GM12878 (cell line): ENCODE results near the gene NTMT2. TPM values are rescaled to one million over a fixed set of nuclear protein-coding genes. Genes with fewer than 3 reads are reported as not detected.
"Not testable (repeated sequence)": the region's sequence is repeated elsewhere in the genome, so short reads cannot be mapped to it uniquely, and the experiment has no call there.

Source experiments
- ATAC-seq: fragments of 200-7000 bp; cut with Tn5 transposase; 3 replicates; pipeline ENCODE4 v1.9.1; 2020; ENCODE audit warnings: mild to moderate bottlenecking, moderate library complexity
- BruUV-seq: library from RNA; stranded (reverse); fragments of 400-500 nt; replicated peaks from 2 replicates; lab custom pipeline; 2021; lab: Mats Ljungman, UMichigan
- CTCF ChIA-PET: fragments of 300-600 bp; sonication (Branson Sonifier 250); formaldehyde crosslinking; extraction: SDS; loops from one replicate; lab custom pipeline; 2021; ENCODE audit warnings: inconsistent platforms; lab: Yijun Ruan, JAX
- POLR2A ChIA-PET: fragments of 350-600 bp; formaldehyde crosslinking; extraction: SDS; loops from one replicate; lab custom pipeline; 2021; ENCODE audit warnings: inconsistent platforms; lab: Charles Lee
- RAD21 ChIA-PET: fragments of 300-600 bp; sonication (Branson Sonifier 250); formaldehyde crosslinking; loops from one replicate; lab custom pipeline; 2023; ENCODE audit warnings: antibody characterized with exemption; ENCODE audit not compliant: unreplicated experiment; lab: Charles Lee
- SMC1A ChIA-PET: fragments of 300-600 bp; sonication (Branson Sonifier 250); formaldehyde crosslinking; loops from one replicate; lab custom pipeline; 2023; ENCODE audit not compliant: unreplicated experiment, uncharacterized antibody; lab: Charles Lee
- DNase-seq: peaks from one replicate; pipeline ENCODE4 v3.0.0-alpha.2; 2011; ENCODE audit warnings: low read depth, low spot score
- FAIRE-seq: peaks from 3 replicates; lab custom pipeline; 2011; peaks lifted over from hg19 to GRCh38; lab: Jason Lieb, UNC
- H2AFZ ChIP-seq: 2 replicates; pipeline ENCODE4 v1.6.0; 2011; ENCODE audit warnings: low read depth, low read length, control low read depth; ENCODE audit not compliant: control insufficient read depth
- H3K27ac ChIP-seq: 2 replicates; pipeline ENCODE4 v1.5.1; 2011; ENCODE audit warnings: control low read depth; ENCODE audit not compliant: control insufficient read depth, insufficient read depth
- H3K27me3 ChIP-seq, 2 experiments: replicated peaks in 1 of 2; 2 replicates each; pipeline versions ENCODE4 v1.6.0 to v1.6.1; 2011; ENCODE audit warnings: low read length in 1 of 2; ENCODE audit not compliant: control insufficient read depth in 2 of 2, insufficient read depth in 2 of 2
- H3K36me3 ChIP-seq, 2 experiments: 2 replicates each; pipeline ENCODE4 v1.5.1; 2011; ENCODE audit warnings: low read length in 1 of 2; ENCODE audit not compliant: control insufficient read depth in 2 of 2, insufficient read depth in 2 of 2
- H3K4me1 ChIP-seq: 2 replicates; pipeline ENCODE4 v1.6.1; 2011; ENCODE audit warnings: mild to moderate bottlenecking, low read length, moderate library complexity, mixed read lengths; ENCODE audit not compliant: control insufficient read depth, insufficient read depth
- H3K4me2 ChIP-seq: 2 replicates; pipeline ENCODE4 v1.6.0; 2011; ENCODE audit warnings: control low read depth; ENCODE audit not compliant: control insufficient read depth, insufficient read depth
- H3K4me3 ChIP-seq: fragments of 200-600 bp; sonication (generic); 2 replicates; pipeline ENCODE4 v1.5.1; 2016
- H3K79me2 ChIP-seq: 2 replicates; pipeline ENCODE4 v1.6.0; 2011; ENCODE audit warnings: low read length; ENCODE audit not compliant: control insufficient read depth, insufficient read depth
- H3K9ac ChIP-seq: 2 replicates; pipeline ENCODE4 v1.8.0; 2011; ENCODE audit warnings: low read length, control low read depth, mixed read lengths; ENCODE audit not compliant: control insufficient read depth, insufficient read depth
- H3K9me3 ChIP-seq: replicated peaks from 3 replicates; pipeline ENCODE4 v1.5.1; 2011; ENCODE audit warnings: mild to moderate bottlenecking, low read length; ENCODE audit not compliant: control insufficient read depth, insufficient read depth
- H4K20me1 ChIP-seq: 2 replicates; pipeline ENCODE4 v1.6.0; 2011; ENCODE audit not compliant: control insufficient read depth, insufficient read depth
- WGBS: methylation state at CpG from one replicate; pipeline ENCODE4 v1.1.6; 2016; ENCODE audit warnings: low lambda C conversion rate; ENCODE audit not compliant: insufficient replicate concordance, insufficient coverage; ENCODE audit errors: missing lambda C conversion rate; 5-methylcytosine and 5-hydroxymethylcytosine counted together
- in situ Hi-C: fragments of 300-500 bp; cut with MboI; formaldehyde crosslinking; loops from 9 replicates; pipeline ENCODE4 v1.14.3; 2018; ENCODE audit warnings: mixed read lengths
- intact Hi-C: fragments of 100-400 bp; cut with micrococcal nuclease; formaldehyde crosslinking; loops from one replicate; pipeline ENCODE4 v1.14.2; 2022; ENCODE audit not compliant: unreplicated experiment
- polyA plus RNA-seq, 11 experiments: library from polyadenylated mRNA; depleted of rRNA in 4 of 11; unstranded in 6 of 11; stranded (reverse) in 5 of 11; fragments of >200 nt; fragmentation: Nextera tagmentation in 4 of 11; fragmentation: Illumina TruSeq in 1 of 11; extraction: Ambion mirVana in 4 of 11; extraction: Trizol in 1 of 11; gene quantifications; 1 replicate in 1 of 11; 2 replicates in 10 of 11; pipeline versions ENCODE4 v1.2.1 to v1.2.3, GENCODE V29; 2011 to 2016; ENCODE audit warnings: inconsistent platforms in 2 of 11, missing spikeins in 2 of 11, low read depth in 1 of 11
- total RNA-seq, 4 experiments: library from RNA; depleted of rRNA in 3 of 4; stranded (reverse); fragments of >200 nt in 3 of 4; fragmentation: Illumina TruSeq in 1 of 4; extraction: Trizol in 1 of 4; gene quantifications; 2 replicates each; pipeline versions ENCODE4 v1.2.1 to v1.2.3, GENCODE V29; 2013 to 2021
- TF ChIP-seq, protein P1 (sequence below): fragments of 450-650 bp; IDR thresholded peaks from 2 replicates; pipeline ENCODE4 v1.6.1; 2016; ENCODE audit warnings: mild to moderate bottlenecking, moderate library complexity, borderline replicate concordance
- TF ChIP-seq, protein P2 (sequence below): fragments of 450-650 bp; IDR thresholded peaks from 2 replicates; pipeline ENCODE4 v1.6.1; 2017; ENCODE audit warnings: mild to moderate bottlenecking, moderate library complexity

NTMT2 gene
- total and polyA plus RNA-seq, 10 of the 15 experiments (the other 5 are each of a cell fraction or from before 2014, with no cell fraction given), result not detected

- TF ChIP-seq, protein P1, sequence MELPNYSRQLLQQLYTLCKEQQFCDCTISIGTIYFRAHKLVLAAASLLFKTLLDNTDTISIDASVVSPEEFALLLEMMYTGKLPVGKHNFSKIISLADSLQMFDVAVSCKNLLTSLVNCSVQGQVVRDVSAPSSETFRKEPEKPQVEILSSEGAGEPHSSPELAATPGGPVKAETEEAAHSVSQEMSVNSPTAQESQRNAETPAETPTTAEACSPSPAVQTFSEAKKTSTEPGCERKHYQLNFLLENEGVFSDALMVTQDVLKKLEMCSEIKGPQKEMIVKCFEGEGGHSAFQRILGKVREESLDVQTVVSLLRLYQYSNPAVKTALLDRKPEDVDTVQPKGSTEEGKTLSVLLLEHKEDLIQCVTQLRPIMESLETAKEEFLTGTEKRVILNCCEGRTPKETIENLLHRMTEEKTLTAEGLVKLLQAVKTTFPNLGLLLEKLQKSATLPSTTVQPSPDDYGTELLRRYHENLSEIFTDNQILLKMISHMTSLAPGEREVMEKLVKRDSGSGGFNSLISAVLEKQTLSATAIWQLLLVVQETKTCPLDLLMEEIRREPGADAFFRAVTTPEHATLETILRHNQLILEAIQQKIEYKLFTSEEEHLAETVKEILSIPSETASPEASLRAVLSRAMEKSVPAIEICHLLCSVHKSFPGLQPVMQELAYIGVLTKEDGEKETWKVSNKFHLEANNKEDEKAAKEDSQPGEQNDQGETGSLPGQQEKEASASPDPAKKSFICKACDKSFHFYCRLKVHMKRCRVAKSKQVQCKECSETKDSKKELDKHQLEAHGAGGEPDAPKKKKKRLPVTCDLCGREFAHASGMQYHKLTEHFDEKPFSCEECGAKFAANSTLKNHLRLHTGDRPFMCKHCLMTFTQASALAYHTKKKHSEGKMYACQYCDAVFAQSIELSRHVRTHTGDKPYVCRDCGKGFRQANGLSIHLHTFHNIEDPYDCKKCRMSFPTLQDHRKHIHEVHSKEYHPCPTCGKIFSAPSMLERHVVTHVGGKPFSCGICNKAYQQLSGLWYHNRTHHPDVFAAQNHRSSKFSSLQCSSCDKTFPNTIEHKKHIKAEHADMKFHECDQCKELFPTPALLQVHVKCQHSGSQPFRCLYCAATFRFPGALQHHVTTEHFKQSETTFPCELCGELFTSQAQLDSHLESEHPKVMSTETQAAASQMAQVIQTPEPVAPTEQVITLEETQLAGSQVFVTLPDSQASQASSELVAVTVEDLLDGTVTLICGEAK, result no peak
- TF ChIP-seq, protein P2, sequence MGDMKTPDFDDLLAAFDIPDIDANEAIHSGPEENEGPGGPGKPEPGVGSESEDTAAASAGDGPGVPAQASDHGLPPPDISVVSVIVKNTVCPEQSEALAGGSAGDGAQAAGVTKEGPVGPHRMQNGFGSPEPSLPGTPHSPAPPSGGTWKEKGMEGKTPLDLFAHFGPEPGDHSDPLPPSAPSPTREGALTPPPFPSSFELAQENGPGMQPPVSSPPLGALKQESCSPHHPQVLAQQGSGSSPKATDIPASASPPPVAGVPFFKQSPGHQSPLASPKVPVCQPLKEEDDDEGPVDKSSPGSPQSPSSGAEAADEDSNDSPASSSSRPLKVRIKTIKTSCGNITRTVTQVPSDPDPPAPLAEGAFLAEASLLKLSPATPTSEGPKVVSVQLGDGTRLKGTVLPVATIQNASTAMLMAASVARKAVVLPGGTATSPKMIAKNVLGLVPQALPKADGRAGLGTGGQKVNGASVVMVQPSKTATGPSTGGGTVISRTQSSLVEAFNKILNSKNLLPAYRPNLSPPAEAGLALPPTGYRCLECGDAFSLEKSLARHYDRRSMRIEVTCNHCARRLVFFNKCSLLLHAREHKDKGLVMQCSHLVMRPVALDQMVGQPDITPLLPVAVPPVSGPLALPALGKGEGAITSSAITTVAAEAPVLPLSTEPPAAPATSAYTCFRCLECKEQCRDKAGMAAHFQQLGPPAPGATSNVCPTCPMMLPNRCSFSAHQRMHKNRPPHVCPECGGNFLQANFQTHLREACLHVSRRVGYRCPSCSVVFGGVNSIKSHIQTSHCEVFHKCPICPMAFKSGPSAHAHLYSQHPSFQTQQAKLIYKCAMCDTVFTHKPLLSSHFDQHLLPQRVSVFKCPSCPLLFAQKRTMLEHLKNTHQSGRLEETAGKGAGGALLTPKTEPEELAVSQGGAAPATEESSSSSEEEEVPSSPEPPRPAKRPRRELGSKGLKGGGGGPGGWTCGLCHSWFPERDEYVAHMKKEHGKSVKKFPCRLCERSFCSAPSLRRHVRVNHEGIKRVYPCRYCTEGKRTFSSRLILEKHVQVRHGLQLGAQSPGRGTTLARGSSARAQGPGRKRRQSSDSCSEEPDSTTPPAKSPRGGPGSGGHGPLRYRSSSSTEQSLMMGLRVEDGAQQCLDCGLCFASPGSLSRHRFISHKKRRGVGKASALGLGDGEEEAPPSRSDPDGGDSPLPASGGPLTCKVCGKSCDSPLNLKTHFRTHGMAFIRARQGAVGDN, result no peak
Measured at GRCh38 chr1:170097449-170097948, 48.3 kb upstream of the NTMT2 start (continued).

DNA sequence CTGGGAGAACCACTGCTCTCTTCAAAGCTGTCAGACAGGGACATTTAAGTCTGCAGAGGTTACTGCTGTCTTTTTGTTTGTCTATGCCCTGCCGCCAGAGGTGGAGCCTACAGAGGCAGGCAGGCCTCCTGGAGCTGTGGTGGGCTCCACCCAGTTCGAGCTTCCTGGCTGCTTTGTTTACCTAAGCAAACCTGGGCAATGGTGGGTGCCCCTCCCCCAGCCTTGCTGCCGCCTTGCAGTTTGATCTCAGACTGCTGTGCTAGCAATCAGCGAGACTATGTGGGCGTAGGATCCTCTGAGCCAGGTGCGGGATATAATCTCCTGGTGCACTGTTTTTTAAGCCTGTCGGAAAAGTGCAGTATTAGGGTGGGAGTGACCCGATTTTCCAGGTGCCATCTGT lies 32.6 kb upstream of the NTMT2 start:
- H3K36me3 ChIP-seq, in situ Hi-C loops, H3K4me1 ChIP-seq, H3K4me3 ChIP-seq, H3K27me3 ChIP-seq, DNase-seq, H3K4me2 ChIP-seq, intact Hi-C loops, BruUV-seq, H3K79me2 ChIP-seq, H3K9ac ChIP-seq, RAD21 ChIA-PET, SMC1A ChIA-PET, H4K20me1 ChIP-seq, H2AFZ ChIP-seq, H3K27ac ChIP-seq, CTCF ChIA-PET, POLR2A ChIA-PET, H3K9me3 ChIP-seq, ATAC-seq, FAIRE-seq: not testable (repeated sequence)
- 27% methylated on average over 8 of the region's 8 CpGs for WGBS
